ENCODE results near the gene ZSWIM1.
A peak's percentile ranks its signal among the peaks of the same experiment; 100 is the strongest.

Gene ZSWIM1

DNA sequence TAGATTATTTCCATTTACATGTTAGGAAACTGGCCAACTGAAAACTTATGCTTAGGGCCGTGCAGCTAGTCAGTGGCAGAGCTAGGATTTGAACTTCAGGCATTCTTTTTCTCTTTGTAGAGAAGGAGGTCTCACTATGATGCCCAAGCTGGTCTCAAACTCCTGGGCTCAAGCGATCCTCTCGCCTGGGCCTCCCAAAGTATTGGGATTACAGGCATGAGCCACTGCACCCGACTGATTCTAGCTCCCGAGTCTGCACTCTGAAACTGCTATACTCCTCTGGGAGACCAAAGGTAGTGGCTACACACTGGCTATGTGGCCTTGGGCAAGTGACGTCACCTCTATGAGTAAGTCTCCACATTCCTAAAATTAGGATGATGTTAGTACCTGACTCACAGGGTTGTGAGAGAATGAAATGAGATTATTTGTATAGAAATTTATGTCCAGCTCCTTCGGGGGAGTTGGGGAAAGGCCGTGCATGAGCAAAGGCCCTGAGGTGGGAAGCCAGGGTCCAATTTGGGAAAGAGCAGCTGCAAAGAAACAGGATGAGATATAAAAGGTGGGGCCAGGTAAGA lies 24.6 kb downstream of the ZSWIM1 start:
- no peak overlapping the region for H3K27ac Mint-ChIP-seq
- H3K27me3 Mint-ChIP-seq, result no peaks in the 10 kb centered on the region
- H3K9me3 Mint-ChIP-seq, result no peaks in the 10 kb centered on the region
- H3K36me3 Mint-ChIP-seq (ENCODE audit: low read depth), result no peaks in the 10 kb centered on the region
- peaks cover 10% of the 10 kb centered on the region for H3K4me1 Mint-ChIP-seq (ENCODE audit: low read depth)
- no peak overlapping the region for H3K4me3 Mint-ChIP-seq

GRCh38 chr20:45907219-45907948 lies 26.4 kb downstream of the ZSWIM1 start:
- Mint-ChIP-seq H3K27ac (no peak overlapping the region), H3K9me3 (no peaks in the 10 kb centered on the region)

GRCh38 chr20:45908084-45908483 lies 27.1 kb downstream of the ZSWIM1 start:
- Mint-ChIP-seq H3K4me1 (ENCODE audit: low read depth) (peaks cover 29% of the 10 kb centered on the region), H3K9me3 (no peaks in the 10 kb centered on the region), H3K27me3 (no peaks in the 10 kb centered on the region), H3K4me3 (no peak overlapping the region), H3K27ac (no peak overlapping the region), H3K36me3 (ENCODE audit: low read depth) (no peaks in the 10 kb centered on the region)

More at GRCh38 chr20:45907219-45907948, 26.4 kb downstream of the ZSWIM1 start:
- H3K36me3 Mint-ChIP-seq (ENCODE audit: low read depth), result no peaks in the 10 kb centered on the region
- no peaks in the 10 kb centered on the region for H3K27me3 Mint-ChIP-seq
- peaks cover 25% of the 10 kb centered on the region for H3K4me1 Mint-ChIP-seq (ENCODE audit: low read depth)
- no peak overlapping the region for H3K4me3 Mint-ChIP-seq

DNA sequence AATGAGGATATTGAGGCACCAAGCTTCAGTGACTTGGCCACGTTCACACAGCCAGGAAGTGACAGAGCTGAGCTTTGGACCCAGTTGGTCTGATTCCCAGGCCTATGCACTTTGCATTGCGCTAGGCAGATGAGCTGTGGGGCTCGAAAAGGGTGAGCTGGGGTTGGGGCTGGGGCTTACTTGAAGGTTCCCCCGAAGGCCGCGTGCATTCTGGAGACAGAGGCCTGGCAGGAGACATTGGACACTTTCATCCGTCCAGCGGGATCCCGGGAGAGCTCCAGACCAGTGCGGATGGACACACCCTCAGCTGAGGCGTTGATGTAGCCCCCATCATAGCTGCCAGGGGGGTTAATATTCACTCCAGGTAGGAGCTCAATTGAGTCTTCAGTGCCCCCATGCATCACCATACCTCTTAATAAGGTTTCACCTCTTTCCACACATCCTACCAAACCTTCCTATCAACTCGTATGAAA lies 28.3 kb downstream of the ZSWIM1 start:
- Mint-ChIP-seq H3K4me3 (no peak overlapping the region), H3K27me3 (peaks cover 4% of the 10 kb centered on the region), H3K36me3 (ENCODE audit: low read depth) (no peaks in the 10 kb centered on the region), H3K9me3 (no peaks in the 10 kb centered on the region), H3K27ac (no peak overlapping the region), H3K4me1 (ENCODE audit: low read depth) (peaks cover 30% of the 10 kb centered on the region)

GRCh38 chr20:45909817-45910669 lies 29.0 kb downstream of the ZSWIM1 start:
- Mint-ChIP-seq H3K27me3 (peaks cover 7% of the 10 kb centered on the region), H3K4me1 (ENCODE audit: low read depth) (peaks cover 30% of the 10 kb centered on the region), H3K4me3 (peak overlapping the region; percentile 84), H3K9me3 (no peaks in the 10 kb centered on the region), H3K36me3 (ENCODE audit: low read depth) (no peaks in the 10 kb centered on the region), H3K27ac (peak overlapping the region; percentile 64)

- peaks cover 8% of the 10 kb centered on the region for H3K27me3 Mint-ChIP-seq
- H3K9me3 Mint-ChIP-seq, result no peaks in the 10 kb centered on the region
- H3K4me1 Mint-ChIP-seq (ENCODE audit: low read depth), result peaks cover 30% of the 10 kb centered on the region
- H3K27ac Mint-ChIP-seq, result peak overlapping the region; percentile 81
- H3K36me3 Mint-ChIP-seq (ENCODE audit: low read depth), result no peaks in the 10 kb centered on the region
- H3K4me3 Mint-ChIP-seq, result peak overlapping the region; percentile 84
Observed at GRCh38 chr20:45910670-45911485, 29.9 kb downstream of the ZSWIM1 start.

DNA sequence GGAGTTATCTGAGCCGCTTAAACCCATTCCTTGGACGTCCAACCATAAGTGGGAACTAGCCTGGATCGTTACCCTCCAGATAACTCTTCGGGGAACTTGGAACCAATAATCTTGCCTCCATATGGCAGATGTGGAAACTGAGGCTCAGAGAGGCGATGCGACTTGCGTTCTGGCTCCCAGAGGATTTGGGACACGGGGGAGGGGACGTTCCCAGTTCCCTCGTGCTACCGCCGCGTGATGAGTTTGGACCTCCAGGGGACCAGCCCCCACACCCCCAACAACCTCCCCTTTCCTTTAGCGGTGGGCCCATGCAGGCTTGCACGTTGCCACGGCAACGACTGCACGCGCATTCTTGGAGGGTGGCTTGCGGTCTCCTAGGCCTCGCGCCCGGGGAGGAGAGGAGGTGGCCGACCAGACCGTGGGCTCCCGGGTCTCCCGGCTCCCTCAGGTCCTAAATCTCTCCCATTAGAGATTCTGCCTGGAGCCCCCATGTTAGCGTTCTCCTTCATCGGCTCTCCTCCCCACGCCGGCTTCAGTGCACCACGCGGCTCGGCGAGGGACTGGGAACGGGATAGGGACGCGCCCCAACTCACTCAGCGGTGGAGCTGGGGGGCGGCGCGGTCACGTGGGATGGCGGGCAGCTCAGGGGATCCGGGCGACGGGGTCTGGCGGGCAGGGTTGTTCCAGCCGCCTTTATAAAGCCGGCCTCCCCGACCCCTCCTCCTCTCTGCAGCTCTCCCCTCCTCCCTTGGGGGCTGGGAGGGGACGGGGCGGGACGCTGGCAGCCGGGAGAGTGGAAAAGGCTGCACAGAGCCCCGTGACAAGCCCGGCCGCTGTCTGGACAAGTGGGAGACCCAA lies 30.7 kb downstream of the ZSWIM1 start, which contains the start of gene PLTP:
PLTP (minus strand) TSS at position 670 of the 858 bp plus-strand sequence. CDS start 703 bp downstream, outside the sequence.
- H3K27ac Mint-ChIP-seq, result peak within 1 kb of the TSS; percentile 81
- no peaks in the 10 kb centered on the region for H3K9me3 Mint-ChIP-seq
- H3K4me3 Mint-ChIP-seq, result peak within 1 kb of the TSS; percentile 84
- no peaks in the 10 kb centered on the region for H3K36me3 Mint-ChIP-seq (ENCODE audit: low read depth)
- H3K27me3 Mint-ChIP-seq, result peaks cover 13% of the 10 kb centered on the region
- peaks cover 30% of the 10 kb centered on the region for H3K4me1 Mint-ChIP-seq (ENCODE audit: low read depth)

DNA sequence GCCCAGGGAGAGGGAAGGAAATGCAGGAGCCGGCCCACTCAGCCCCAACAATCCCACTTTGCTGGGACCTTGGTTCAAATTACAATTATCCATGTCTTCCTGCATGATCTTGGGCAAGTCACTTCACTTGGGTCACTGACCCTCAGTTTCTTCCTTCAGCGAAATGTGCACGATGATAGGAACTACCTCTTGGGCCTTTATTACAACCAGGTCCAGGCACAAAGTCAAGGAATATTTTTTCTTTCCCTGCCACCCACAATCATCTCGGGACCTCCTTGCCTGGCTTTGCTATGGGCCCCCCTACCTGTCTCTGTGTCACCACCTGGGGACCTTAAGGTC lies 31.3 kb downstream of the ZSWIM1 start:
- Mint-ChIP-seq H3K9me3 (no peaks in the 10 kb centered on the region), H3K27me3 (peaks cover 13% of the 10 kb centered on the region), H3K4me1 (ENCODE audit: low read depth) (peaks cover 30% of the 10 kb centered on the region), H3K27ac (peak overlapping the region; percentile 67), H3K4me3 (peak overlapping the region; percentile 84), H3K36me3 (ENCODE audit: low read depth) (no peaks in the 10 kb centered on the region)

- Mint-ChIP-seq H3K4me1 (ENCODE audit: low read depth) (peaks cover 30% of the 10 kb centered on the region), H3K27ac (no peak overlapping the region), H3K9me3 (no peaks in the 10 kb centered on the region), H3K4me3 (no peak overlapping the region), H3K27me3 (peaks cover 17% of the 10 kb centered on the region), H3K36me3 (ENCODE audit: low read depth) (no peaks in the 10 kb centered on the region)
Observed at GRCh38 chr20:45913116-45913515, 32.1 kb downstream of the ZSWIM1 start.

GRCh38 chr20:45917790-45918141 lies 36.7 kb downstream of the ZSWIM1 start:
- peaks cover 21% of the 10 kb centered on the region for H3K27me3 Mint-ChIP-seq
- peaks cover 10% of the 10 kb centered on the region for H3K4me1 Mint-ChIP-seq (ENCODE audit: low read depth)
- no peak overlapping the region for H3K4me3 Mint-ChIP-seq
- no peaks in the 10 kb centered on the region for H3K36me3 Mint-ChIP-seq (ENCODE audit: low read depth)
- H3K27ac Mint-ChIP-seq, result no peak overlapping the region
- H3K9me3 Mint-ChIP-seq, result no peaks in the 10 kb centered on the region

- Mint-ChIP-seq H3K4me3 (no peak overlapping the region), H3K4me1 (ENCODE audit: low read depth) (peaks cover 7% of the 10 kb centered on the region), H3K27me3 (peaks cover 21% of the 10 kb centered on the region), H3K9me3 (no peaks in the 10 kb centered on the region), H3K36me3 (ENCODE audit: low read depth) (no peaks in the 10 kb centered on the region), H3K27ac (no peak overlapping the region)
Observed at GRCh38 chr20:45918182-45918737, 37.2 kb downstream of the ZSWIM1 start.

DNA sequence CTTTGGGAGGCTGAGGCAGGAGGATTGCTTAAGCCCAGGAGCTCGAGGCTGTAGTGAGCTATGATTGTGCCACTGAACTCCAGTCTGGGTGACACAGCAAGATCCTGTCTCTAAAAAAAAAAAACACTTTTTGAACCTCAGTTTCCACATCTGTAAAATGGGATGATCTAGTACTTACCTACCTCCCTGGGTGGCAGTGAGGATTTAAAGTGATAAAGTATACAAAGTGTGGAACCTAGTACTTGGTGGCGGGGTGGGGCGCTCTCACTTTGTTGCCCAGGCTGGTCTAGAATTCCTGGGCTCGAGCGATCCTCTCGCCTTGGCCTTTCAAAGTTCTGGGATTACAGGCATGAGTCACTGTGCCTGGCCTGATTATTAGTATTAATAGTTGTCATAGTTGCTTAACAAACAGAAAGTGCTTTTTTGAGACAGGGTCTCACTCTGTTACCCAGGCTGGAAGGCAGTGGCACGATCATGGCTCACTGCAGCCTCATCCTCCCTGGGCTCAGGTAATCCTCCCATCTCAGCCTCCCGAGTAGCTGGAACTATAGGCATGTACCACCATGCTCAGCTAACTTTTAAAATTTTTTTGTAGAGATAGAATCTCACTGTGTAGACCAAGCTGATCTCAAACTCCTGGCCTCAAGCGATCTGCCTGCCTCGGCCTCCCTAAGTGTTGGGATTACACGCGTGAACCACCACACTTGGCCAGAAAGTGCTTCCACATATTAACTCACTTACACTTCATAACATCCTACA lies 37.9 kb downstream of the ZSWIM1 start:
- Mint-ChIP-seq H3K4me1 (ENCODE audit: low read depth) (peaks cover 7% of the 10 kb centered on the region), H3K27me3 (peaks cover 21% of the 10 kb centered on the region), H3K36me3 (ENCODE audit: low read depth) (no peaks in the 10 kb centered on the region), H3K27ac (no peak overlapping the region), H3K4me3 (no peak overlapping the region), H3K9me3 (no peaks in the 10 kb centered on the region)

Data from stimulated activated naive CD8-positive, alpha-beta T cell treated with anti-CD3 and anti-CD28 coated beads, Interleukin-15, Interleukin-2, amounts not matched to agents 100 ng/mL and 50 ng/mL, for 24 hours (primary cell).